Small intestine (tissue), 7 donors: ENCODE data around the gene SLC7A14. TPM values are rescaled to one million over a fixed set of nuclear protein-coding genes. Genes with fewer than 3 reads are reported as not detected.
A peak's percentile ranks its signal among the peaks of the same experiment; 100 is the strongest.

Experiments used
- DNase-seq, 2 donors: peaks; one replicate each; pipeline versions ENCODE4 v3.0.0 to v3.0.0-alpha.2; 2013
- FAIRE-seq: peaks from 2 replicates; lab custom pipeline; 2012; peaks lifted over from hg19 to GRCh38; lab: Jason Lieb, UNC
- H3K27ac ChIP-seq, 3 donors: one replicate each; pipeline ENCODE4 v1.5.1; 2013; ENCODE audit warnings: low read length in 2 of 3, mild to moderate bottlenecking in 2 of 3, control low read depth in 1 of 3, inconsistent platforms in 1 of 3, low read depth in 1 of 3, moderate library complexity in 1 of 3
- H3K27me3 ChIP-seq, 3 donors: one replicate each; pipeline ENCODE4 v1.6.1; 2013; ENCODE audit warnings: low read length in 3 of 3, inconsistent platforms in 1 of 3; ENCODE audit not compliant: control insufficient read depth in 3 of 3, insufficient read depth in 3 of 3
- H3K36me3 ChIP-seq, 3 donors: one replicate each; pipeline ENCODE4 v1.6.1; 2013; ENCODE audit warnings: low read length in 3 of 3, inconsistent platforms in 1 of 3, low read depth in 1 of 3, mild to moderate bottlenecking in 1 of 3, moderate library complexity in 1 of 3; ENCODE audit not compliant: control insufficient read depth in 3 of 3, insufficient read depth in 2 of 3
- H3K4me1 ChIP-seq, 3 donors: one replicate each; pipeline ENCODE4 v1.6.1; 2013; ENCODE audit warnings: low read length in 2 of 3, inconsistent platforms in 1 of 3, low read depth in 1 of 3, mild to moderate bottlenecking in 1 of 3, moderate library complexity in 1 of 3; ENCODE audit not compliant: control insufficient read depth in 3 of 3, insufficient read depth in 2 of 3
- H3K4me3 ChIP-seq, 3 donors: one replicate each; pipeline ENCODE4 v1.5.1; 2013; ENCODE audit warnings: low read length in 3 of 3, control low read depth in 1 of 3, inconsistent platforms in 1 of 3, low read depth in 1 of 3, mild to moderate bottlenecking in 1 of 3, moderate library complexity in 1 of 3
- H3K9me3 ChIP-seq, 2 donors: one replicate each; pipeline ENCODE4 v1.6.1; 2013; ENCODE audit warnings: low read depth in 1 of 2, low read length in 1 of 2; ENCODE audit not compliant: control insufficient read depth in 2 of 2, insufficient read depth in 1 of 2
- WGBS, 3 donors: extraction: QIAGEN DNeasy Blood & Tissue Kit; methylation state at CpG; one replicate each; pipeline ENCODE4 v1.1.7; 2013; 5-methylcytosine and 5-hydroxymethylcytosine counted together
- polyA plus RNA-seq, 4 donors: library from polyadenylated mRNA; stranded (reverse) in 3 of 4; unstranded in 1 of 4; fragments of 200-250 nt in 3 of 4; fragments of 120-200 nt in 1 of 4; gene quantifications; one replicate each; pipeline versions ENCODE4 v1.2.1 to v1.2.3, GENCODE V29; 2013
- donor health status: healthy with polysubstance abuse.
- donor health status: control.
- donor health status: control.
- donor health status: Bipolar disorder and iron deficiency.
- donor health status: healthy.

The SLC7A14 gene
- polyA plus RNA-seq, 4 donors = 1.0 to 1.6 TPM; not detected in 2

GRCh38 chr3:170413291-170413690, 172.6 kb downstream of the SLC7A14 start:
- 90 to 95% (median 95%) methylated on average over 4 of the region's 4 CpGs for WGBS, 3 donors
- Histone ChIP-seq H3K4me1 (peaks cover 0 to 3% (median 0%) of the 10 kb centered on the region in 3 donors), H3K9me3 (no peaks in the 10 kb centered on the region), H3K27me3 (peaks cover 0 to 5% (median 0%) of the 10 kb centered on the region in 3 donors), H3K36me3 (no peaks in the 10 kb centered on the region), H3K4me3 (no peak overlapping the region), H3K27ac (no peak overlapping the region)
- no peak for FAIRE-seq
- DNase-seq = no peak

- Histone ChIP-seq H3K27ac (no peak overlapping the region), H3K4me3 (no peak overlapping the region), H3K9me3 (no peaks in the 10 kb centered on the region), H3K27me3 (no peaks in the 10 kb centered on the region), H3K36me3 (no peaks in the 10 kb centered on the region), H3K4me1 (no peaks in the 10 kb centered on the region)
- 41 to 62% (median 47%) methylated on average over 4 of the region's 4 CpGs for WGBS, 3 donors
- FAIRE-seq (no peak), DNase-seq (peak; percentile 46 to 54)
Measured at GRCh38 chr3:170410428-170411029, 175.3 kb downstream of the SLC7A14 start.

Other genes starting within 250 kb of the SLC7A14 start
- 10 to 100 TPM; 10.6 to 47.6 (median 16.6) TPM for gene SKIL, start 228.4 kb downstream of the SLC7A14 start, polyA plus RNA-seq
- 1 to 10 TPM in 1 of 4 donors, under 1 TPM in 3; 0.45 to 6.5 (median 0.52) TPM for gene CLDN11, start 167.2 kb downstream of the SLC7A14 start, polyA plus RNA-seq